ENCODE results near the gene NTHL1.

NTHL1 gene

DNA sequence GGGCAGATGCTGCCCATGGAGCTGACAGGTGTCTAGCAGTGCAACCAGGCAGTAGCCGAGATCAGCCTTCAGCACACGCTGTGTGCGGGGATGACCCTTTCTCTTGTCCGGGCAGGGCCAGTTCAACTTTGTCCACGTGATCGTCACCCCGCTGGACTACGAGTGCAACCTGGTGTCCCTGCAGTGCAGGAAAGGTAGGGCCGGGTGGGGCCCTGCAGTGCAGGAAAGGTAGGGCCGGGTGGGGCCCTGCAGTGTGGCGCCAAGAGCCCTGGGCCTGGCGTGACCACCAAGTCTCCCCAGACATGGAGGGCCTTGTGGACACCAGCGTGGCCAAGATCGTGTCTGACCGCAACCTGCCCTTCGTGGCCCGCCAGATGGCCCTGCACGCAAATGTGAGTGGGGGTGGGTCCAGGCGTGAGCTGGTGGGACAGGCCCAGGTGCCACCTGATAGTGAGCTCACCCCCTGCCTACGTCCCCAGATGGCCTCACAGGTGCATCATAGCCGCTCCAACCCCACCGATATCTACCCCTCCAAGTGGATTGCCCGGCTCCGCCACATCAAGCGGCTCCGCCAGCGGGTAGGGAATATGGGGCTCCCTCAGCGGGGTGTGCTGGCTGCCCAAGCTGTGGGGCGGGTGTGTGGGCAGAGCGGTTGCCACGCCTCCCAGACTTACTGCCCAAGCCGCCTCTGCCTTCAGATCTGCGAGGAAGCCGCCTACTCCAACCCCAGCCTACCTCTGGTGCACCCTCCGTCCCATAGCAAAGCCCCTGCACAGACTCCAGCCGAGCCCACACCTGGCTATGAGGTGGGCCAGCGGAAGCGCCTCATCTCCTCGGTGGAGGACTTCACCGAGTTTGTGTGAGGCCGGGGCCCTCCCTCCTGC is 40.4 kb upstream of the NTHL1 start:
- no peaks in the 10 kb centered on the region for H3K27me3 Mint-ChIP-seq
- ATAC-seq = no peak
- H3K27ac Mint-ChIP-seq = peak overlapping the region; percentile 82
- peaks cover 16% of the 10 kb centered on the region for H3K4me1 Mint-ChIP-seq
- H3K4me3 Mint-ChIP-seq = no peak overlapping the region
- peaks cover 26% of the 10 kb centered on the region for H3K36me3 Mint-ChIP-seq
- H3K9me3 Mint-ChIP-seq = no peaks in the 10 kb centered on the region

- peak; percentile 42 for ATAC-seq
- peak overlapping the region; percentile 82 for H3K27ac Mint-ChIP-seq
Observed at GRCh38 chr16:2086812-2087747, 39.4 kb upstream of the NTHL1 start.

DNA sequence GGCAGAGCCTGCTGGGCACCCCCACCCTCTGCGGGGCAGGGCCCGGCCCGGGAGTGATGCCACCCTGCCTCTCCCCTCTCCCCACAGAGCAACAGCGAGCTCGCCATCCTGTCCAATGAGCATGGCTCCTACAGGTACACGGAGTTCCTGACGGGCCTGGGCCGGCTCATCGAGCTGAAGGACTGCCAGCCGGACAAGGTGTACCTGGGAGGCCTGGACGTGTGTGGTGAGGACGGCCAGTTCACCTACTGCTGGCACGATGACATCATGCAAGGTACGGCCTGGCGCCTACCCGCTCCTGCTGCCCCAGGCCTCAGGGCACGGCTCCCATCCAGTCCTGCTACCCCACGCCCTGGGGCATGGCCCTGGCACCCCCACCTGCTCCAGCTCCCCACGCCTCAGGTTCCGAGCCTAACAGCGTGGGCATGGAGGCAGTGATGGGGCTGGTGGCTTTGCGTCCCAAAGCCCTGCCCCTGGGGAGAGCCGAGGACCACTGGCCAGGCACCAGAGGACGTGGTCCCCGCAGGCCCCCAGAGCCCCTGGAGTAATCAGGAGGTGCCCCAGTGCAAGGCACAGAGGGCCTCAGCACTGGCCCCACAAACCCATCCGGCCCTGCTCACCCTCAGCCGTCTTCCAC is 38.6 kb upstream of the NTHL1 start:
- peak overlapping the region; percentile 82 for H3K27ac Mint-ChIP-seq
- H3K4me3 Mint-ChIP-seq = no peak overlapping the region
- H3K4me1 Mint-ChIP-seq = peaks cover 16% of the 10 kb centered on the region
- ATAC-seq = no peak
- no peaks in the 10 kb centered on the region for H3K27me3 Mint-ChIP-seq
- H3K36me3 Mint-ChIP-seq = peaks cover 34% of the 10 kb centered on the region
- no peaks in the 10 kb centered on the region for H3K9me3 Mint-ChIP-seq

More at GRCh38 chr16:2086812-2087747, 39.4 kb upstream of the NTHL1 start:
- Mint-ChIP-seq H3K36me3 (peaks cover 33% of the 10 kb centered on the region), H3K4me3 (no peak overlapping the region), H3K9me3 (no peaks in the 10 kb centered on the region), H3K27me3 (no peaks in the 10 kb centered on the region), H3K4me1 (peaks cover 16% of the 10 kb centered on the region)

GRCh38 chr16:2085669-2086068 is 38.0 kb upstream of the NTHL1 start:
- Mint-ChIP-seq H3K36me3 (peaks cover 34% of the 10 kb centered on the region), H3K9me3 (no peaks in the 10 kb centered on the region), H3K27ac (peak overlapping the region; percentile 44), H3K27me3 (no peaks in the 10 kb centered on the region), H3K4me3 (no peak overlapping the region), H3K4me1 (peaks cover 16% of the 10 kb centered on the region)
- no peak for ATAC-seq

- no peak overlapping the region for H3K4me3 Mint-ChIP-seq
Observed at GRCh38 chr16:2084895-2085625, 37.4 kb upstream of the NTHL1 start.

DNA sequence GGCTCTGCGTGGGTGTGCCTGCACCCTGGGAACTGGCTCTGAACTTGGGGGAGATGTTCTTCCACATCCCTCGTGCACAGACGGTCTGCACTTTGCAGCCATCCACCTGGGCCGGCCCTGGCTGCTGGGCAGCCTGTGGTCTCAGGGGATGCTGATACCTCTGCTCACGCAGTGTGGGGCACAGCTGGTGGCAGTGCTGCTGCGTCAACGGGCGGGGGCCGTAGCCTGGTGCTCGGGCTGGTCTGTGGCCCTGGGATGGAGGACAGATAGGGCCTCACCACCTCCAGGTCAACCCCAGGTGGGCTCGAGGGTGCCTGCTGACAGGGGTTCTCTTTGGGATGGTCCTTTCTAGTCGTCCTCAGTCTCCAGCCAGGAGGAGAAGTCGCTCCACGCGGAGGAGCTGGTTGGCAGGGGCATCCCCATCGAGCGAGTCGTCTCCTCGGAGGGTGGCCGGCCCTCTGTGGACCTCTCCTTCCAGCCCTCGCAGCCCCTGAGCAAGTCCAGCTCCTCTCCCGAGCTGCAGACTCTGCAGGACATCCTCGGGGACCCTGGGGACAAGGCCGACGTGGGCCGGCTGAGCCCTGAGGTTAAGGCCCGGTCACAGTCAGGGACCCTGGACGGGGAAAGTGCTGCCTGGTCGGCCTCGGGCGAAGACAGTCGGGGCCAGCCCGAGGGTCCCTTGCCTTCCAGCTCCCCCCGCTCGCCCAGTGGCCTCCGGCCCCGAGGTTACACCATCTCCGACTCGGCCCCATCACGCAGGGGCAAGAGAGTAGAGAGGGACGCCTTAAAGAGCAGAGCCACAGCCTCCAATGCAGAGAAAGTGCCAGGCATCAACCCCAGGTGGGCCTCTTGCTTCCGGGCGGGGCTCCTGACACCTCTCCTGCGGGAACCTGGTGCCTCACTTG is 36.5 kb upstream of the NTHL1 start:
- Mint-ChIP-seq H3K9me3 (no peaks in the 10 kb centered on the region), H3K27me3 (no peaks in the 10 kb centered on the region), H3K4me3 (no peak overlapping the region), H3K27ac (no peak overlapping the region), H3K4me1 (peaks cover 16% of the 10 kb centered on the region), H3K36me3 (peaks cover 33% of the 10 kb centered on the region)
- ATAC-seq = no peak

More at GRCh38 chr16:2084895-2085625, 37.4 kb upstream of the NTHL1 start:
- Mint-ChIP-seq H3K9me3 (no peaks in the 10 kb centered on the region), H3K4me1 (peaks cover 16% of the 10 kb centered on the region), H3K27ac (peak overlapping the region; percentile 44), H3K27me3 (no peaks in the 10 kb centered on the region), H3K36me3 (peaks cover 34% of the 10 kb centered on the region)
- ATAC-seq = no peak

DNA sequence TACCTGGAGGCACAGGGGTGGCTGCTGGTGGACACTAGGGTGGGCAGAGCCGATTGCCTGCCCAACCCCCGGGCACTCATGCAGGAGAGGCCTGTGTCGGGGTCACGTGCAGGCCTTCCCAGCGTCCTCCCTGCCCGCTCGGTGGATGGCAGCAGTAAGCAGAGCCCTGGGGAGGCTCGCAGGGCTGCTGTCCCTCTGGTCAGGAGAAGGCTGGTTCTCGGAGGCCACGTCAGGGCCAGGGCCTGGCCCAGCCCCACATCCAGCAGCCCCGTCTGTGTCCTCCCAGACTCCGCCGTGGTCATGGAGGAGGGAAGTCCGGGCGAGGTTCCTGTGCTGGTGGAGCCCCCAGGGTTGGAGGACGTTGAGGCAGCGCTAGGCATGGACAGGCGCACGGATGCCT is 35.8 kb upstream of the NTHL1 start:
- no peak for ATAC-seq
- no peaks in the 10 kb centered on the region for H3K9me3 Mint-ChIP-seq
- H3K27ac Mint-ChIP-seq = no peak overlapping the region
- no peaks in the 10 kb centered on the region for H3K27me3 Mint-ChIP-seq
- H3K4me1 Mint-ChIP-seq = peaks cover 16% of the 10 kb centered on the region
- peaks cover 36% of the 10 kb centered on the region for H3K36me3 Mint-ChIP-seq
- no peak overlapping the region for H3K4me3 Mint-ChIP-seq

DNA sequence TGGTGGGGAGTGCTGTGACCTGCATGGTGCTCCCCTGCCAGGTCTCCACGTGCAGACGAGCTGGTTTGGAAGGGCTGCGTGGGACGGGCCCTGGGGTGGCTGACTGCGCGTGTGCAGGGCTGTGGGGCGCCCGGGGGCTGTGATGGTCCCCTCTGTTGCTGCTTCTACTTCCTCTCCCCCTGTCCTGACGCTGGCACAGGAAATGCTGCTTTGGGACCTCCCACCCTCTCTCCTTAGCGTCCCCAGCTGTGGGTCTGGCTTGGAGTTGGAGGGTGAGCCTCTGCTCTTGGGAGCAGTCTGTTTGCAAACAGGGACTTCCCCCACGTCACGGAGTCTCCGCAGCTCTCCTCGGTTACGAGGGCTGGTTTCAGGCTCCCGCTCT is 35.3 kb upstream of the NTHL1 start:
- Mint-ChIP-seq H3K4me3 (no peak overlapping the region), H3K27ac (no peak overlapping the region), H3K9me3 (no peaks in the 10 kb centered on the region), H3K36me3 (peaks cover 34% of the 10 kb centered on the region), H3K27me3 (no peaks in the 10 kb centered on the region), H3K4me1 (peaks cover 16% of the 10 kb centered on the region)
- ATAC-seq = no peak

DNA sequence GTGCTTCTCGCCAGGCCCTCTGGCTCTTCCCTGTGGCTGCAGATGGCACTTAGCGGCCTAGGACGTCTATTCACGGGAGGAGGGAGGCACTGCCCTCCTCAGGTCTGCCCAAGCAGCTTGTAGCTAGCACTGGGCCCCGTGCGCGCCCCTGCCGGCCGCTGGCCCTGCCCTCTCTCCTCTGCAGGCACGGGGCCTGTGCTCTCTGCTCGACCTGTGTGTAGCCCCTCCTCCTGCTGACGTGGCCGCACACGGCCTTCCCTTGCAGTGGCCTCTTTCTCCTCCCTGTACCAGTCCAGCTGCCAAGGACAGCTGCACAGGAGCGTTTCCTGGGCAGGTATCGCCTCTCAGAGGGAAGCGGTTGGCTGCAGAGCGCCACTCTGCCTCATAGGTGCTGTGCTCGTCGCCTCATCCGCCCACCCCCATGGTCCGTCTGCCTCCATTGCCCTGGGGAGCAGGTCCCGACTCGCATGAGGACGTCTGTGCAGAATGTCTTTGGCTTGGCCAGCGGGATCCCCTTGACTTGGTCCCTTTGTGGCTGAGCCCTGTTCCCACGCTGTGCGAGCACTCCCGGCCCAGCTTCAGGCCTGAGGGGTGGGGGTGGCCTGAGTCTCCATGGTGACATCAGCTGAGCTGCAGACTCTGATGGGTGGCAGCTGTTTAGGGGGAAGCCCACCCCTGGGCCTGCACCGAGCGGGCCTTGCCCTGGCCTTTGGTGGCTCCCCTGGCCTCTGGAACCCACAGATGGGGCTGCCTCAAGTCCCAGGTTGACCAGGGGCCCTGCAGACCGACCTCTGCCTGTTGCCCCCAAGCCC is 34.7 kb upstream of the NTHL1 start:
- Mint-ChIP-seq H3K27me3 (no peaks in the 10 kb centered on the region), H3K36me3 (peaks cover 36% of the 10 kb centered on the region), H3K4me1 (peaks cover 15% of the 10 kb centered on the region), H3K27ac (no peak overlapping the region), H3K9me3 (no peaks in the 10 kb centered on the region), H3K4me3 (no peak overlapping the region)
- no peak for ATAC-seq

DNA sequence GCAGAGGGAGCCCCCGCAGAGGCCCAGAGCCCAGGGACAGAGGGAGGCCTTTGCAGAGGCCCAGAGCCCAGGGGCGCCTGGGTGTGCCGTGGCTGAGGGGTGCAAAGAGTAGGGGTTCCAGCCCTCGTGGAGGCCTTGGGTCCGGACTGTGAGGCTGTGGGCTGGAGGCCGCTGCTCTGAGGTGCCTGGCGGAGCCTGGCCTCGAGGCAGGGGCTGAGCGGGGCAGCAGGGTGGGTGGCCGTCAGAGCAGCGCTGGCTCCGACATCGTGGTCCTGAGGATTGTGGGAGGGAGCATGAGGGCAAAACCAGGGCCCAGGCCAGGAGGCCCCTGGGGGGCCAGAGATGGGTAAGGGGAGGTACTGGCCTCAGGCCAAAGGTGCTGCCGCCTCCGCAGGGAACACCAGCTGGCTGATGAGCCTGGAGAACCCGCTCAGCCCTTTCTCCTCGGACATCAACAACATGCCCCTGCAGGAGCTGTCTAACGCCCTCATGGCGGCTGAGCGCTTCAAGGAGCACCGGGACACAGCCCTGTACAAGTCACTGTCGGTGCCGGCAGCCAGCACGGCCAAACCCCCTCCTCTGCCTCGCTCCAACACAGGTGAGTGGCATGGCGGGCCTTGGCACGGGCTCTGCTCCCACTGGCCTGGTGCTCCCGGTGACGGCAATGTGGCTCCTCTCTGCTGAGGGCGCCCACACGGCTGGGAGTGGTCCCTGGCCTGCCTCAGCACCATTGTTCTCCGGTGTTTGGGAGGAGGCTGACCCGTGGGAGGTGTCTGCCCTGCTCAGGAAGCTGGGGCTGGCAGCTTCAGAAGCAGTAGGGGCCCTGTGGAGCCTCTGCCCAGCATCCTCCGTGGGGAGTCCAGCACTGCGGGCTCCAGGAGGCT is 33.8 kb upstream of the NTHL1 start:
- Mint-ChIP-seq H3K4me1 (peaks cover 8% of the 10 kb centered on the region), H3K27me3 (no peaks in the 10 kb centered on the region), H3K36me3 (peaks cover 37% of the 10 kb centered on the region), H3K27ac (no peak overlapping the region), H3K9me3 (no peaks in the 10 kb centered on the region), H3K4me3 (no peak overlapping the region)
- no peak for ATAC-seq

DNA sequence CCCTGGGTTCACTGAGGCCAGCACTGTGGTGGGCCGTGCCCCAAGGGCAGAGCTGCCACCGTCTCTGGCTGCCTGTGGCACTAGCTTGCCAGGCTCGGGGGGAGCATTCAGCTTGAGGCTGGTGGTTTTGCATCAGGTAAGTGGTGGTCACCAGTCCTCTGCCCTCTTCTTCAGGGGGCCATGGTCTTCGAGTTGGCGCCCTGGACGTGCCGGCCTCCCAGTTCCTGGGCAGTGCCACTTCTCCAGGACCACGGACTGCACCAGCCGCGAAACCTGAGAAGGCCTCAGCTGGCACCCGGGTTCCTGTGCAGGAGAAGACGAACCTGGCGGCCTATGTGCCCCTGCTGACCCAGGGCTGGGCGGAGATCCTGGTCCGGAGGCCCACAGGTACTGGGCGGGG is 32.4 kb upstream of the NTHL1 start:
- H3K36me3 Mint-ChIP-seq = peaks cover 42% of the 10 kb centered on the region
- ATAC-seq = no peak
- no peaks in the 10 kb centered on the region for H3K27me3 Mint-ChIP-seq
- no peak overlapping the region for H3K4me3 Mint-ChIP-seq
- no peaks in the 10 kb centered on the region for H3K9me3 Mint-ChIP-seq
- H3K27ac Mint-ChIP-seq = no peak overlapping the region
- H3K4me1 Mint-ChIP-seq = peaks cover under 1% of the 10 kb centered on the region

DNA sequence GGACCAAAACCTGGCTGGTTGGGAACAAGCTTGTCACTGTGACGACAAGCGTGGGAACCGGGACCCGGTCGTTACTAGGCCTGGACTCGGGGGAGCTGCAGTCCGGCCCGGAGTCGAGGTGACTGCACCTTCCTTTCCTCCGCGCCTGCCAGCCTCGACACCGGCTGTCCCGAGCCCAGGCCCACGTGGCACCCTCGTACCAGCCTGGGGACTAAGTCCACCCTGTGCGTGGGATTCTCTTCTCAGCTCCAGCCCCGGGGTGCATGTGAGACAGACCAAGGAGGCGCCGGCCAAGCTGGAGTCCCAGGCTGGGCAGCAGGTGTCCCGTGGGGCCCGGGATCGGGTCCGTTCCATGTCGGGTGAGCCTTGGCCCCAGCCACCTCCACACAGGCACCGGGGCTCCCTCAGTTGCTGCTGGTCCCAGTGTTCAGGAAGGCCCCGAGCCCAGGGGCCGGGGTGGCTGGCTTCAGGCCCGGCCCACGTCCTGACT is 31.7 kb upstream of the NTHL1 start:
- no peaks in the 10 kb centered on the region for H3K9me3 Mint-ChIP-seq
- H3K27me3 Mint-ChIP-seq = no peaks in the 10 kb centered on the region
- no peak for ATAC-seq
- peaks cover 44% of the 10 kb centered on the region for H3K36me3 Mint-ChIP-seq
- no peaks in the 10 kb centered on the region for H3K4me1 Mint-ChIP-seq
- no peak overlapping the region for H3K4me3 Mint-ChIP-seq
- H3K27ac Mint-ChIP-seq = no peak overlapping the region

All from stimulated activated memory B cell treated with anti-CD40 and anti-IgM and Interleukin-4, amounts not matched to agents 10 μg/mL and 1 μg/mL and 100 μg/mL, for 72 hours (primary cell).